Endothelial cell of umbilical vein (primary cell): ENCODE measurements around the gene TNN. TPM values are rescaled to one million over a fixed set of nuclear protein-coding genes. Genes with fewer than 3 reads are reported as not detected.
A peak's percentile ranks its signal among the peaks of the same experiment; 100 is the strongest.

Source experiments
- BruUV-seq: library from RNA; stranded (reverse); fragments of 400-500 nt; replicated peaks from 2 replicates; lab custom pipeline; 2021; lab: Mats Ljungman, UMichigan
- CTCF ChIA-PET: fragments of 300-600, 350-600 bp; sonication (Branson Sonifier 250); formaldehyde crosslinking; loops from one replicate; lab custom pipeline; 2021; ENCODE audit warnings: antibody characterized with exemption, inconsistent platforms; lab: Charles Lee
- POLR2A ChIA-PET: fragments of 300-600, 350-600 bp; sonication (Branson Sonifier 250); formaldehyde crosslinking; loops from one replicate; lab custom pipeline; 2021; ENCODE audit warnings: antibody characterized with exemption, inconsistent platforms; lab: Charles Lee
- DNase-seq: peaks from one replicate; pipeline ENCODE4 v3.0.0-alpha.2; 2011; ENCODE audit warnings: low read depth, low spot score
- FAIRE-seq: peaks from 2 replicates; lab custom pipeline; 2011; peaks lifted over from hg19 to GRCh38; lab: Jason Lieb, UNC
- H2AFZ ChIP-seq: 2 replicates; pipeline ENCODE4 v1.6.0; 2012; ENCODE audit warnings: low read depth, low read length, control low read depth, inconsistent platforms
- H3K27ac ChIP-seq: 2 replicates; pipeline ENCODE4 v1.5.1; 2011; ENCODE audit warnings: low read depth, mild to moderate bottlenecking, control low read depth, low read length, moderate library complexity; ENCODE audit not compliant: insufficient read depth
- H3K27me3 ChIP-seq, 2 experiments: 2 replicates each; pipeline versions ENCODE4 v1.6.0 to v1.6.1; 2011; ENCODE audit warnings: low read length in 2 of 2, mixed read lengths in 1 of 2; ENCODE audit not compliant: control insufficient read depth in 2 of 2, insufficient read depth in 2 of 2
- H3K36me3 ChIP-seq, 2 experiments: 2 replicates in 1 of 2; 3 replicates in 1 of 2; pipeline ENCODE4 v1.5.1; 2011; ENCODE audit warnings: low read length in 2 of 2, mild to moderate bottlenecking in 1 of 2, moderate library complexity in 1 of 2; ENCODE audit not compliant: control insufficient read depth in 2 of 2, insufficient read depth in 2 of 2; ENCODE audit errors: extremely low read depth in 1 of 2
- H3K4me1 ChIP-seq: 3 replicates; pipeline ENCODE4 v1.5.1; 2011; ENCODE audit warnings: mild to moderate bottlenecking, low read length; ENCODE audit not compliant: control insufficient read depth, insufficient read depth; ENCODE audit errors: extremely low read depth
- H3K4me2 ChIP-seq: 2 replicates; pipeline ENCODE4 v1.6.1; 2011; ENCODE audit warnings: low read length, control low read depth, mixed read lengths; ENCODE audit not compliant: insufficient read depth
- H3K4me3 ChIP-seq, 3 experiments: fragments of 200-600 bp in 1 of 3; sonication (generic), shearing (Covaris generic) in 1 of 3; replicated peaks in 1 of 3; 2 replicates each; pipeline ENCODE4 v1.5.1; 2011 to 2016; ENCODE audit warnings: control low read depth in 3 of 3, low read length in 3 of 3, mild to moderate bottlenecking in 2 of 3, inconsistent platforms in 1 of 3, low read depth in 1 of 3, moderate library complexity in 1 of 3; ENCODE audit not compliant: insufficient read depth in 1 of 3
- H3K79me2 ChIP-seq: 2 replicates; pipeline ENCODE4 v1.6.0; 2012; ENCODE audit warnings: low read length, inconsistent platforms; ENCODE audit not compliant: control insufficient read depth, insufficient read depth
- H3K9ac ChIP-seq: replicated peaks from 2 replicates; pipeline ENCODE3; 2011; ENCODE audit warnings: low read length, control low read depth; ENCODE audit not compliant: insufficient read depth; ENCODE audit errors: extremely low read depth
- H3K9me1 ChIP-seq: replicated peaks from 3 replicates; pipeline ENCODE4 v1.6.0; 2011; ENCODE audit warnings: mild to moderate bottlenecking, low read length; ENCODE audit not compliant: control insufficient read depth, insufficient read depth; ENCODE audit errors: extremely low read depth
- H3K9me3 ChIP-seq: replicated peaks from 2 replicates; pipeline ENCODE4 v1.5.1; 2012; ENCODE audit warnings: low read length, inconsistent platforms; ENCODE audit not compliant: control insufficient read depth, insufficient read depth
- H4K20me1 ChIP-seq: replicated peaks from 2 replicates; pipeline ENCODE3; 2011; ENCODE audit warnings: mild to moderate bottlenecking, low read length; ENCODE audit not compliant: control insufficient read depth, insufficient read depth; ENCODE audit errors: extremely low read depth
- CTCF ChIP-seq, 2 donors: IDR thresholded peaks; 1 replicate in 1 of 2; 2 replicates in 1 of 2; pipeline ENCODE4 v1.5.1; 2011; ENCODE audit warnings: low read length in 2 of 2, mild to moderate bottlenecking in 2 of 2, moderate library complexity in 2 of 2, control low read depth in 1 of 2, inconsistent platforms in 1 of 2, low read depth in 1 of 2; ENCODE audit not compliant: insufficient read depth in 1 of 2; ENCODE audit errors: extremely low read depth in 1 of 2
- EZH2 ChIP-seq: IDR thresholded peaks from 2 replicates; pipeline ENCODE4 v1.6.1; 2012; ENCODE audit warnings: borderline replicate concordance, low read depth, mild to moderate bottlenecking, moderate library complexity, low read length, inconsistent platforms; ENCODE audit not compliant: severe bottlenecking
- FOS ChIP-seq: IDR thresholded peaks from 2 replicates; pipeline ENCODE4 v1.6.1; 2011; ENCODE audit warnings: mild to moderate bottlenecking, low read length, moderate library complexity, borderline replicate concordance; ENCODE audit not compliant: insufficient read depth
- GATA2 ChIP-seq: IDR thresholded peaks from 2 replicates; pipeline ENCODE4 v1.7.0; 2011; ENCODE audit warnings: low read depth, mild to moderate bottlenecking, moderate library complexity, mixed read lengths, low read length; ENCODE audit not compliant: insufficient read length, insufficient read depth
- JUN ChIP-seq: IDR thresholded peaks from 2 replicates; pipeline ENCODE4 v1.6.1; 2011; ENCODE audit warnings: borderline replicate concordance, low read depth; ENCODE audit not compliant: insufficient read length, insufficient read depth
- MAX ChIP-seq: IDR thresholded peaks from 2 replicates; pipeline ENCODE4 v1.6.1; 2011; ENCODE audit not compliant: insufficient read depth, insufficient read length
- MYC ChIP-seq: IDR thresholded peaks from one replicate; pipeline ENCODE4 v1.6.1; 2011; ENCODE audit warnings: mild to moderate bottlenecking, low read depth, low read length
- POLR2A ChIP-seq: IDR thresholded peaks from 2 replicates; pipeline ENCODE4 v1.6.1; 2012; ENCODE audit warnings: low read depth, mild to moderate bottlenecking, control low read depth, low read length
- POLR2AphosphoS5 ChIP-seq: IDR thresholded peaks from 2 replicates; pipeline ENCODE4 v1.6.1; 2012; ENCODE audit warnings: low read depth, mild to moderate bottlenecking, control low read depth, low read length, moderate library complexity; ENCODE audit not compliant: insufficient read depth
- dilution Hi-C: fragments of 300-500 bp; cut with MboI; formaldehyde crosslinking; loops from one replicate; pipeline ENCODE4 v1.15.0; 2019; ENCODE audit warnings: low sequenced_read_pairs; ENCODE audit not compliant: extremely low pct_ligation_motif_present
- intact Hi-C: fragments of 100-400 bp; cut with micrococcal nuclease; formaldehyde crosslinking; loops from one replicate; pipeline ENCODE4 v1.10.0; 2022
- polyA plus RNA-seq, 4 experiments: library from polyadenylated mRNA; depleted of rRNA in 3 of 4; stranded (reverse) in 3 of 4; unstranded in 1 of 4; fragments of >200 nt; gene quantifications; 2 replicates each; pipeline versions ENCODE4 v1.2.1 to v1.2.3, GENCODE V29; 2011 to 2012; ENCODE audit warnings: missing spikeins in 1 of 4
- total RNA-seq: library from RNA; stranded (reverse); gene quantifications from 2 replicates; pipeline ENCODE4 v1.2.3, GENCODE V29; 2021

TNN gene
- total and polyA plus RNA-seq, 2 donors (not counting 3 experiments of a cell fraction or from before 2014, with no cell fraction given), result not detected

GRCh38 chr1:175155473-175155856, 87.8 kb downstream of the TNN start:
- H4K20me1 ChIP-seq, result no peaks in the 10 kb centered on the region
- no peak overlapping the region for H3K4me2 ChIP-seq
- CTCF ChIA-PET, result interaction anchor here (0.7 to 9.1 kb wide), 49 partner anchors 9 to 1725 kb away, joined by 3 to 369 read pairs (median 4); partner anchors contain the start of genes KIAA0040 and TNR
- no peak overlapping the region for H3K27ac ChIP-seq
- H3K36me3 ChIP-seq, result peaks cover 2 to 3% of the 10 kb centered on the region in 2 experiments
- H2AFZ ChIP-seq, result no peak overlapping the region
- FAIRE-seq (no peak), DNase-seq (peak; percentile 3)
- BruUV-seq, result no TSS peak
- no peak overlapping the region for H3K9ac ChIP-seq
- peaks cover 0 to 16% of the 10 kb centered on the region in 2 experiments for H3K27me3 ChIP-seq
- no peak for TF ChIP-seq FOS
- TF ChIP-seq POLR2A, result no peak
- no peak for TF ChIP-seq GATA2
- no peaks in the 10 kb centered on the region for H3K4me1 ChIP-seq
- intact Hi-C loops (loop anchor here (1.0 to 2.0 kb wide), 5 partner anchors 14 to 733 kb away; no protein-coding TSS in a partner anchor), dilution Hi-C loops (loop anchor here (10.0 kb wide), 1 partner anchor 159 kb away; no protein-coding TSS in a partner anchor)
- POLR2A ChIA-PET, result no interaction called here
- no peak overlapping the region for H3K4me3 ChIP-seq
- H3K79me2 ChIP-seq, result no peaks in the 10 kb centered on the region
- H3K9me3 ChIP-seq, result no peaks in the 10 kb centered on the region
- no peaks in the 10 kb centered on the region for H3K9me1 ChIP-seq

- DNase-seq (no peak), FAIRE-seq (no peak)
- Histone ChIP-seq H3K9ac (no peak overlapping the region), H3K27ac (no peak overlapping the region), H3K9me3 (no peaks in the 10 kb centered on the region), H3K27me3 (peaks cover 0 to 15% of the 10 kb centered on the region in 2 experiments), H4K20me1 (no peaks in the 10 kb centered on the region), H3K4me3 (no peak overlapping the region), H3K36me3 (peaks cover 3 to 5% of the 10 kb centered on the region in 2 experiments), H3K79me2 (no peaks in the 10 kb centered on the region), H3K9me1 (no peaks in the 10 kb centered on the region), H3K4me1 (no peaks in the 10 kb centered on the region), H2AFZ (no peak overlapping the region), H3K4me2 (no peak overlapping the region)
- CTCF ChIA-PET, result interaction anchor here (0.7 to 9.1 kb wide), 22 partner anchors 9 to 1724 kb away, joined by 3 to 369 read pairs (median 8); partner anchors contain the start of gene KIAA0040
- intact Hi-C loops, result loop anchor here (1.0 to 2.0 kb wide), 5 partner anchors 13 to 733 kb away; no protein-coding TSS in a partner anchor
- POLR2A ChIA-PET, result interaction anchor here (0.8 kb wide), 1 partner anchor 162 kb away, joined by 4 read pairs; no protein-coding TSS in a partner anchor
- TF ChIP-seq CTCF (IDR thresholded peaks at IDR 0.05; ENCODE audit: extremely low read depth in 1 of 2, insufficient read depth in 1 of 2, low read depth in 1 of 2, low read length in 2 of 2) (no peak), POLR2A (no peak), JUN (no peak), FOS (no peak), MAX (no peak), POLR2AphosphoS5 (no peak), GATA2 (no peak), EZH2 (no peak), MYC (no peak)
- dilution Hi-C loops, result loop anchor here (10.0 kb wide), 1 partner anchor 159 kb away; no protein-coding TSS in a partner anchor
- BruUV-seq, result no TSS peak
These were observed 88.3 kb downstream of the TNN start for GRCh38 chr1:175155936-175156335.
